IMR-90 (cell line): Measurements from ENCODE around the gene FRMD4B. TPM values are rescaled to one million over a fixed set of nuclear protein-coding genes. Genes with fewer than 3 reads are reported as not detected.

Experiments used
- ATAC-seq: fragments of 200-7000 bp; cut with Tn5 transposase; 2 replicates; pipeline ENCODE4 v1.9.1; 2020; ENCODE audit warnings: low read depth, mild to moderate bottlenecking, moderate library complexity
- BruUV-seq: library from RNA; stranded (reverse); fragments of 400-500 nt; replicated peaks from 2 replicates; lab custom pipeline; 2021; lab: Mats Ljungman, UMichigan
- CTCF ChIA-PET: fragments of 300-600 bp; formaldehyde crosslinking; extraction: SDS; loops from one replicate; lab custom pipeline; 2021; ENCODE audit warnings: antibody characterized with exemption; lab: Yijun Ruan, JAX
- POLR2A ChIA-PET: fragments of 300-600 bp; sonication (Branson Sonifier 250); formaldehyde crosslinking; loops from one replicate; lab custom pipeline; 2022; ENCODE audit warnings: antibody characterized with exemption; ENCODE audit not compliant: unreplicated experiment; lab: Charles Lee
- DNase-seq: peaks from one replicate; pipeline ENCODE4 v3.0.0; 2013
- H2AFZ ChIP-seq: replicated peaks from 2 replicates; pipeline ENCODE3; 2013; ENCODE audit warnings: low read length, mild to moderate bottlenecking; ENCODE audit not compliant: poor library complexity
- H2AK5ac ChIP-seq: 2 replicates; pipeline ENCODE4 v1.6.1; 2013; ENCODE audit warnings: low read depth, low read length, inconsistent platforms
- H2AK9ac ChIP-seq: replicated peaks from 2 replicates; pipeline ENCODE3; 2013; ENCODE audit warnings: mild to moderate bottlenecking, low read depth, low read length, moderate library complexity; ENCODE audit not compliant: poor library complexity
- H2BK120ac ChIP-seq: 2 replicates; pipeline ENCODE4 v1.6.1; 2013; ENCODE audit warnings: low read depth, low read length, inconsistent platforms
- H2BK15ac ChIP-seq: 3 replicates; pipeline ENCODE4 v1.6.1; 2013; ENCODE audit warnings: low read depth, low read length, inconsistent platforms
- H2BK20ac ChIP-seq: 2 replicates; pipeline ENCODE4 v1.6.1; 2013; ENCODE audit warnings: low read depth, mild to moderate bottlenecking, inconsistent platforms, low read length, moderate library complexity
- H2BK5ac ChIP-seq: 2 replicates; pipeline ENCODE4 v1.6.1; 2013; ENCODE audit warnings: mild to moderate bottlenecking, low read depth, low read length, inconsistent platforms; ENCODE audit not compliant: poor library complexity, severe bottlenecking
- H3K14ac ChIP-seq: replicated peaks from 2 replicates; pipeline ENCODE4 v1.6.1; 2013; ENCODE audit warnings: low read depth, low read length, inconsistent platforms
- H3K18ac ChIP-seq: 2 replicates; pipeline ENCODE4 v1.6.1; 2013; ENCODE audit warnings: low read depth, low read length, control low read depth
- H3K23ac ChIP-seq: 2 replicates; pipeline ENCODE4 v1.6.1; 2013; ENCODE audit warnings: low read depth, low read length, inconsistent platforms
- H3K27ac ChIP-seq: 2 replicates; pipeline ENCODE4 v1.5.1; 2013; ENCODE audit warnings: mild to moderate bottlenecking, control low read depth, low read length; ENCODE audit not compliant: insufficient read depth
- H3K27me3 ChIP-seq: 2 replicates; pipeline ENCODE4 v1.6.1; 2013; ENCODE audit warnings: low read length; ENCODE audit not compliant: control insufficient read depth, insufficient read depth
- H3K36me3 ChIP-seq: 2 replicates; pipeline ENCODE4 v1.6.1; 2013; ENCODE audit warnings: low read length, mixed read lengths; ENCODE audit not compliant: control insufficient read depth, insufficient read depth
- H3K4ac ChIP-seq: 2 replicates; pipeline ENCODE4 v1.6.1; 2013; ENCODE audit warnings: low read depth, low read length, inconsistent platforms
- H3K4me1 ChIP-seq: 2 replicates; pipeline ENCODE4 v1.6.1; 2013; ENCODE audit warnings: low read length, mixed read lengths; ENCODE audit not compliant: control insufficient read depth, insufficient read depth
- H3K4me2 ChIP-seq: 2 replicates; pipeline ENCODE4 v1.6.1; 2013; ENCODE audit warnings: low read depth, mild to moderate bottlenecking, control low read depth, low read length, moderate library complexity
- H3K4me3 ChIP-seq: 2 replicates; pipeline ENCODE4 v1.5.1; 2013; ENCODE audit warnings: low read depth, mild to moderate bottlenecking, control low read depth, low read length, moderate library complexity; ENCODE audit not compliant: insufficient read depth
- H3K56ac ChIP-seq: 2 replicates; pipeline ENCODE4 v1.6.1; 2013; ENCODE audit warnings: low read length, inconsistent platforms; ENCODE audit not compliant: insufficient read depth; ENCODE audit errors: extremely low read depth
- H3K79me1 ChIP-seq, 2 experiments: 2 replicates each; pipeline ENCODE4 v1.6.1; 2013; ENCODE audit warnings: low read length in 2 of 2, inconsistent platforms in 1 of 2, low read depth in 1 of 2
- H3K9ac ChIP-seq: 2 replicates; pipeline ENCODE4 v1.6.1; 2013; ENCODE audit warnings: low read depth, low read length, control low read depth
- H3K9me1 ChIP-seq: 2 replicates; pipeline ENCODE4 v1.6.1; 2013; ENCODE audit warnings: low read length, inconsistent platforms; ENCODE audit not compliant: insufficient read depth
- H3K9me3 ChIP-seq: 2 replicates; pipeline ENCODE4 v1.6.1; 2013; ENCODE audit warnings: low read length; ENCODE audit not compliant: control insufficient read depth, insufficient read depth
- H4K20me1 ChIP-seq: 2 replicates; pipeline ENCODE4 v1.6.1; 2013; ENCODE audit warnings: low read length, inconsistent platforms; ENCODE audit not compliant: insufficient read depth
- H4K5ac ChIP-seq: 2 replicates; pipeline ENCODE4 v1.6.1; 2013; ENCODE audit warnings: mild to moderate bottlenecking, low read depth, low read length, control low read depth
- H4K8ac ChIP-seq, 2 experiments: 2 replicates each; pipeline ENCODE4 v1.6.1; 2013; ENCODE audit warnings: low read depth in 2 of 2, low read length in 2 of 2, control low read depth in 1 of 2, inconsistent platforms in 1 of 2
- H4K91ac ChIP-seq: 2 replicates; pipeline ENCODE4 v1.6.1; 2013; ENCODE audit warnings: low read depth, low read length, inconsistent platforms; ENCODE audit not compliant: insufficient read depth
- CEBPB ChIP-seq: IDR thresholded peaks from 2 replicates; pipeline ENCODE4 v1.6.1; 2012; ENCODE audit warnings: low read depth, low read length, improper control_type of control experiment
- CTCF ChIP-seq: conservative IDR thresholded peaks from 2 replicates; pipeline ENCODE4 v1.5.1; 2012; ENCODE audit warnings: mild to moderate bottlenecking, low read depth, low read length, improper control_type of control experiment
- FOS ChIP-seq: fragments of 150-350 bp; IDR thresholded peaks from 2 replicates; pipeline ENCODE4 v1.6.1; 2016; ENCODE audit warnings: low read depth, low read length
- MAZ ChIP-seq: IDR thresholded peaks from 2 replicates; pipeline ENCODE4 v1.6.1; 2012; ENCODE audit warnings: low read depth, mild to moderate bottlenecking, low read length, improper control_type of control experiment, moderate library complexity, borderline replicate concordance
- NFE2L2 ChIP-seq: fragments of 150-350 bp; IDR thresholded peaks from 2 replicates; pipeline ENCODE4 v1.6.1; 2016; ENCODE audit warnings: low read depth, mild to moderate bottlenecking, low read length
- RCOR1 ChIP-seq: IDR thresholded peaks from 2 replicates; pipeline ENCODE4 v1.6.1; 2012; ENCODE audit warnings: mild to moderate bottlenecking, low read length, improper control_type of control experiment; ENCODE audit not compliant: insufficient replicate concordance
- USF2 ChIP-seq: fragments of 150-350 bp; IDR thresholded peaks from 2 replicates; pipeline ENCODE4 v1.6.1; 2017; ENCODE audit warnings: mild to moderate bottlenecking, antibody characterized with exemption, low read length, low read depth
- WGBS, 2 experiments: methylation state at CpG; one replicate each; pipeline versions ENCODE4 v1.1.5 to v1.1.7; 2013; ENCODE audit warnings: missing lambda C conversion rate in 2 of 2; ENCODE audit not compliant: insufficient read length in 1 of 2; ENCODE audit errors: extremely low coverage in 2 of 2; 5-methylcytosine and 5-hydroxymethylcytosine counted together
- dilution Hi-C: fragments of 300-500 bp; cut with HindIII; formaldehyde crosslinking; loops from one replicate; pipeline ENCODE4 v1.14.3; 2018; ENCODE audit warnings: low sequenced_read_pairs; ENCODE audit not compliant: unreplicated experiment
- in situ Hi-C: fragments of 300-500 bp; cut with MboI; formaldehyde crosslinking; loops from 3 replicates; pipeline ENCODE4 v1.14.3; 2019; ENCODE audit warnings: low sequenced_read_pairs, inconsistent platforms, mixed read lengths
- intact Hi-C: fragments of 100-400 bp; cut with micrococcal nuclease; formaldehyde crosslinking; loops from 2 replicates; pipeline ENCODE4 v1.10.0; 2022
- polyA plus RNA-seq, 3 experiments: library from polyadenylated mRNA; depleted of rRNA; stranded (reverse); fragments of >200 nt; gene quantifications; 2 replicates each; pipeline ENCODE4 v1.2.3, GENCODE V29; 2012; ENCODE audit warnings: low replicate concordance in 1 of 3
- total RNA-seq: library from RNA; depleted of rRNA; stranded (reverse); fragments of >200 nt; gene quantifications from 2 replicates; pipeline ENCODE4 v1.2.3, GENCODE V29; 2012

FRMD4B gene
- total and polyA plus RNA-seq, 2 of the 4 experiments (the other 2 are of a cell fraction): 0.14 to 0.36 TPM

- TF ChIP-seq CEBPB (no peak), RCOR1 (no peak), USF2 (no peak), NFE2L2 (no peak), FOS (no peak), CTCF (no peak), MAZ (no peak)
- dilution Hi-C loops (no loop called here), intact Hi-C loops (no loop called here), in situ Hi-C loops (no loop called here)
- H3K27me3 ChIP-seq: peaks cover 14% of the 10 kb centered on the region
- no peak overlapping the region for H3K56ac ChIP-seq
- no TSS peak for BruUV-seq
- no peak overlapping the region for H2AFZ ChIP-seq
- H3K27ac ChIP-seq: no peak overlapping the region
- no peak overlapping the region for H4K5ac ChIP-seq
- H3K36me3 ChIP-seq: no peaks in the 10 kb centered on the region
- 86% methylated on average over 7 of the region's 10 CpGs; no CpG with 5 or more reads in 1 of the 2 experiments for WGBS, 2 experiments
- no peak overlapping the region for H2BK5ac ChIP-seq
- H3K4me3 ChIP-seq: no peak overlapping the region
- H3K14ac ChIP-seq: no peak overlapping the region
- no peaks in the 10 kb centered on the region for H3K79me1 ChIP-seq
- H4K91ac ChIP-seq: no peak overlapping the region
- no peak overlapping the region for H3K4ac ChIP-seq
- no peaks in the 10 kb centered on the region for H3K4me1 ChIP-seq
- H3K9me1 ChIP-seq: no peaks in the 10 kb centered on the region
- H4K20me1 ChIP-seq: no peaks in the 10 kb centered on the region
- no peak overlapping the region for H3K9ac ChIP-seq
- H3K18ac ChIP-seq: no peak overlapping the region
- H3K9me3 ChIP-seq: no peaks in the 10 kb centered on the region
- H4K8ac ChIP-seq: no peak overlapping the region
- no peak overlapping the region for H2BK15ac ChIP-seq
- H2BK120ac ChIP-seq: no peak overlapping the region
- no peak overlapping the region for H2AK5ac ChIP-seq
- ChIA-PET POLR2A (no interaction called here), CTCF (no interaction called here)
- DNase-seq (no peak), ATAC-seq (no peak)
- H2BK20ac ChIP-seq: no peak overlapping the region
- no peak overlapping the region for H3K23ac ChIP-seq
- no peak overlapping the region for H3K4me2 ChIP-seq
- H2AK9ac ChIP-seq: no peak overlapping the region
These were observed 184.2 kb downstream of the FRMD4B start for GRCh38 chr3:69201658-69202057.
